GM12872 (cell line): ENCODE data around the gene GABRD.

Source experiments
- CTCF ChIP-seq: IDR thresholded peaks from 3 replicates; pipeline ENCODE4 v1.5.1; 2011; ENCODE audit warnings: low read depth, mild to moderate bottlenecking, low read length, moderate library complexity; ENCODE audit not compliant: insufficient read depth

GABRD gene

GRCh38 chr1:2046174-2046917 is 27.2 kb downstream of the GABRD start:
- peak; percentile 84 for TF ChIP-seq CTCF

- no peak for TF ChIP-seq CTCF
Observed at GRCh38 chr1:2046953-2047748, 28.0 kb downstream of the GABRD start.

- no peak for TF ChIP-seq CTCF
Observed at GRCh38 chr1:2047749-2048729, 28.9 kb downstream of the GABRD start.

- TF ChIP-seq CTCF, result peak; percentile 29; the same call in 1 of the 3 replicates
Observed at GRCh38 chr1:2049225-2049717, 30.1 kb downstream of the GABRD start.

GRCh38 chr1:2049718-2050431 is 30.7 kb downstream of the GABRD start, which contains the start of gene PRKCZ:
TSS of gene PRKCZ (plus strand) at chr1:2050411. CDS start at chr1:2050631, 220 bp downstream.
- no peak for TF ChIP-seq CTCF

GRCh38 chr1:2050461-2050792 is 31.3 kb downstream of the GABRD start:
- no peak for TF ChIP-seq CTCF
